ENCODE data around the gene POTEM.
"Not testable (repeated sequence)": the region's sequence is repeated elsewhere in the genome, so short reads cannot be mapped to it uniquely, and the experiment has no call there.

The POTEM gene

GRCh38 chr14:19038060-19038664, 70.9 kb downstream of the POTEM start:
- DNase-seq: not testable (repeated sequence)

DNA sequence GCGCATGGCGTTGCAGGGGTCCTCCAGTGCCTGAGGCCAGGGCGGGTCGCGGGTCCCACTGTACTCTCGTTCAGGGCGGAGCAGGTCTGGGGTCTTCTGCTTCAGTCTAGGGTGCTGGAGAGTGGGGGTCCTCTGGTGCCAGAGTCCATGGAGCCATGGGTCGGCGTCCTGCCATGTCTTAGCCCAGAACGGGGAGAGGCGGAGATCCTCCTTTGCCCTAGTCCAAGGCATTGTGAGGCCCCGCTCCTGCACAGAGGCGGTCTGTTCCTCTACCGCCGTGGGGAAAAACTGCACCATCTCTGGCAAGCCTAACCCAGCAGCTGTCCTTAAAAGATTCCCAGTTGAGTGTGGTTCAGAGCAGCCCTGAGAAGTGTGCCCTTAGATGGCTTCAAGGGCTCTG, 71.6 kb downstream of the POTEM start:
- not testable (repeated sequence) for DNase-seq

DNA sequence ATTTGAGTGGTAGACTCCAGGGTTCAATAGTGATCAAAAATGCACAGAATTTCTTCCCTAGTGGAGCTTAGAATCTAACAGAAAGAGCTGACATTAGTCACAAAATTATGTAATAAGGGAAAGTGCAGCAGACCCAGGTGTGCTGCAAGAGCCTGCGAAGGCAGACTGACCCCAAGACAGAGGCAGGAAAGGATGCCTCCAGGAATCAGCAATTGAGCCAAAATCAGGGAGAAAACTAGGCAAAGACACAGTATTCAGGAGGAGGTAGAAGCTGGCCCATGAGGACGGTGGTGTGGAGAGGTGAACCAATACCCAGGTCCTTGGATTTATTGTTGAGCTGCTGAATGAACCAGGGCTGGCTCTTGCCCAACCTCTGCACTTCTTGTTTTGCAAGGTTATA, 76.2 kb downstream of the POTEM start:
- not testable (repeated sequence) for DNase-seq
